Measurements from ENCODE around the gene TOP1. TPM values are rescaled to one million over a fixed set of nuclear protein-coding genes. Genes with fewer than 3 reads are reported as not detected.

TOP1 gene
- total RNA-seq, 1 donor from 2014 or later: 58.9 TPM

DNA sequence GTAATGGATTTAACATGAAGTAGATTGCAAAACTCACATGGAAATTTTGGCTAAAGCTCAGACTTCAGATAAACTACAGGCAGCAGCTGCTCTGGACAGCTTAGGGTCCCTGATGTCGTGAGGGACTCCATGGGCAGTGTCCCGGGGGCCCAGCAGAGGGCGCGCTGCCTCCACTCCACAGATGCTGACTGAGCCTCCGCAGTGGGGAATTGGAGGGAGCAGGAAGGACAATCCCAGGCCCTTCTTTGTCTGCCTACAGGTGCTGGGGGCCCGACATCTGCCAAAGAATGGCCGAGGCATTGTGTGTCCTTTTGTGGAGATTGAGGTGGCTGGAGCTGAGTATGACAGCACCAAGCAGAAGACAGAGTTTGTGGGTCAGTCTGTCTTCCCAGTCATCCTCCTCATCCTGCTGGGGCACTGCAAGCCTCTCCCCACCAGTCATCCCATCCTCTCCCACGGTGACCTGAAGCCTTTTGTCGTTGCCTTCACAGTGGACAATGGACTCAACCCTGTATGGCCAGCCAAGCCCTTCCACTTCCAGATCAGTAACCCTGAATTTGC is 144.6 kb downstream of the TOP1 start:
- peak overlapping the region; percentile 89 for H3K27ac ChIP-seq
- H3K36me3 ChIP-seq: no peaks in the 10 kb centered on the region
- H4K20me1 ChIP-seq (ENCODE audit: low read depth): peaks cover 33% of the 10 kb centered on the region
- Mint-ChIP-seq H3K27me3 (ENCODE audit: insufficient read depth, low read depth) (no peaks in the 10 kb centered on the region), H3K27ac (no peak overlapping the region), H3K4me3 (no peak overlapping the region), H3K36me3 (peaks cover 52% of the 10 kb centered on the region), H3K4me1 (peaks cover 8% of the 10 kb centered on the region), H3K9me3 (no peaks in the 10 kb centered on the region)
- H3K9ac ChIP-seq: no peak overlapping the region
- no peaks in the 10 kb centered on the region for H3K79me2 ChIP-seq (ENCODE audit: low read depth)
- H3K4me2 ChIP-seq: no peak overlapping the region
- H3K4me1 ChIP-seq: peaks cover 29% of the 10 kb centered on the region
- H3K27me3 ChIP-seq: no peaks in the 10 kb centered on the region
- DNase-seq (ENCODE audit: low spot score): peak; percentile 89
- no peaks in the 10 kb centered on the region for H3K9me3 ChIP-seq (ENCODE audit: low read depth)
- no peak overlapping the region for H2AFZ ChIP-seq (replicated peaks)
- no peak overlapping the region for H3K4me3 ChIP-seq
- peaks cover 52% of the 10 kb centered on the region for H3F3A ChIP-seq (ENCODE audit: low read depth)
- TF ChIP-seq, protein P1, sequence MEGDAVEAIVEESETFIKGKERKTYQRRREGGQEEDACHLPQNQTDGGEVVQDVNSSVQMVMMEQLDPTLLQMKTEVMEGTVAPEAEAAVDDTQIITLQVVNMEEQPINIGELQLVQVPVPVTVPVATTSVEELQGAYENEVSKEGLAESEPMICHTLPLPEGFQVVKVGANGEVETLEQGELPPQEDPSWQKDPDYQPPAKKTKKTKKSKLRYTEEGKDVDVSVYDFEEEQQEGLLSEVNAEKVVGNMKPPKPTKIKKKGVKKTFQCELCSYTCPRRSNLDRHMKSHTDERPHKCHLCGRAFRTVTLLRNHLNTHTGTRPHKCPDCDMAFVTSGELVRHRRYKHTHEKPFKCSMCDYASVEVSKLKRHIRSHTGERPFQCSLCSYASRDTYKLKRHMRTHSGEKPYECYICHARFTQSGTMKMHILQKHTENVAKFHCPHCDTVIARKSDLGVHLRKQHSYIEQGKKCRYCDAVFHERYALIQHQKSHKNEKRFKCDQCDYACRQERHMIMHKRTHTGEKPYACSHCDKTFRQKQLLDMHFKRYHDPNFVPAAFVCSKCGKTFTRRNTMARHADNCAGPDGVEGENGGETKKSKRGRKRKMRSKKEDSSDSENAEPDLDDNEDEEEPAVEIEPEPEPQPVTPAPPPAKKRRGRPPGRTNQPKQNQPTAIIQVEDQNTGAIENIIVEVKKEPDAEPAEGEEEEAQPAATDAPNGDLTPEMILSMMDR (IDR thresholded peaks at IDR 0.05): peak; percentile 98
- TF ChIP-seq EZH2 (IDR thresholded peaks at IDR 0.05): no peak

- Mint-ChIP-seq H3K36me3 (peaks cover 54% of the 10 kb centered on the region), H3K27ac (no peak overlapping the region)
Observed at GRCh38 chr20:41173791-41174341, 145.2 kb downstream of the TOP1 start.

More at GRCh38 chr20:41173791-41174341, 145.2 kb downstream of the TOP1 start:
- peaks cover 14% of the 10 kb centered on the region for H3K4me1 Mint-ChIP-seq
- Histone ChIP-seq H2AFZ (replicated peaks) (no peak overlapping the region), H4K20me1 (ENCODE audit: low read depth) (peaks cover 33% of the 10 kb centered on the region), H3K4me2 (no peak overlapping the region), H3K27ac (peak overlapping the region; percentile 89), H3F3A (ENCODE audit: low read depth) (peaks cover 58% of the 10 kb centered on the region), H3K27me3 (no peaks in the 10 kb centered on the region), H3K4me1 (peaks cover 35% of the 10 kb centered on the region), H3K4me3 (no peak overlapping the region), H3K9ac (no peak overlapping the region), H3K36me3 (no peaks in the 10 kb centered on the region), H3K9me3 (ENCODE audit: low read depth) (no peaks in the 10 kb centered on the region), H3K79me2 (ENCODE audit: low read depth) (no peaks in the 10 kb centered on the region)
- no peak for DNase-seq (ENCODE audit: low spot score)
- TF ChIP-seq EZH2 (IDR thresholded peaks at IDR 0.05) (no peak), EZH2phosphoT487 (IDR thresholded peaks at IDR 0.05) (no peak)
- TF ChIP-seq, protein P1 (IDR thresholded peaks at IDR 0.05): no peak
- no peak overlapping the region for H3K4me3 Mint-ChIP-seq
- H3K27me3 Mint-ChIP-seq (ENCODE audit: insufficient read depth, low read depth): no peaks in the 10 kb centered on the region
- no peaks in the 10 kb centered on the region for H3K9me3 Mint-ChIP-seq

Small RNA genes lying within 50 kb of the gene (microRNA-seq; reads per million reads assigned to microRNA genes)
- gene MIR6871: not detected

Small RNA genes lying within 50 kb of the gene (small RNA-seq; reads per million reads assigned to genes)
- not detected for gene MIR6871
- gene RNU2-52P: not detected

Other genes with a start within 250 kb of the TOP1 start
- 146 and 265 TPM in 2 replicates for gene PLCG1, start 108.7 kb downstream of the TOP1 start, total RNA-seq (ENCODE audit: low replicate concordance)

Measured in neural progenitor cell (in vitro differentiated cells).